ENCODE data around the gene MRM2.

The MRM2 gene

GRCh38 chr7:2245883-2246675 is 4.1 kb upstream of the MRM2 start:
- TF ChIP-seq CTCF (IDR thresholded peaks at IDR 0.05; ENCODE audit: control extremely low read depth, extremely low read depth, low read depth, missing control alignments): no peak
- no peak for DNase-seq (ENCODE audit: extremely low spot score)
- ChIA-PET POLR2A (no interaction called here), CTCF (interaction anchor here (0.6 to 2.9 kb wide), 4 partner anchors 9 to 193 kb away, joined by 3 to 8 read pairs (median 3); no protein-coding TSS in a partner anchor)

- TF ChIP-seq CTCF (IDR thresholded peaks at IDR 0.05; ENCODE audit: control extremely low read depth, extremely low read depth, low read depth, missing control alignments): no peak
- CTCF ChIA-PET: interaction anchor here (2.9 kb wide), 1 partner anchor 103 kb away, joined by 8 read pairs; no protein-coding TSS in a partner anchor
These were observed 2.5 kb upstream of the MRM2 start for GRCh38 chr7:2244404-2244995.

GRCh38 chr7:2243458-2243857 is 1.5 kb upstream of the MRM2 start:
- POLR2A ChIA-PET: interaction anchor here (0.7 kb wide), 1 partner anchor 97 kb away, joined by 7 read pairs; no protein-coding TSS in a partner anchor
- CTCF ChIA-PET: no interaction called here
- TF ChIP-seq CTCF (IDR thresholded peaks at IDR 0.05; ENCODE audit: control extremely low read depth, extremely low read depth, low read depth, missing control alignments): no peak
- DNase-seq (ENCODE audit: extremely low spot score): no peak

More at GRCh38 chr7:2244404-2244995, 2.5 kb upstream of the MRM2 start:
- DNase-seq (ENCODE audit: extremely low spot score): no peak
- POLR2A ChIA-PET: no interaction called here

GRCh38 chr7:2242541-2243429 is 780 bp upstream of the MRM2 start:
- ChIA-PET POLR2A (interaction anchor here (0.6 to 1.2 kb wide), 4 partner anchors 10 to 164 kb away, joined by 3 to 7 read pairs (median 3); partner anchors contain the start of gene MAD1L1), CTCF (interaction anchor here (1.0 to 1.9 kb wide), 3 partner anchors 10 to 77 kb away, joined by 3 to 6 read pairs (median 6); partner anchors contain the start of gene MAD1L1)
- DNase-seq (ENCODE audit: extremely low spot score): no peak
- TF ChIP-seq CTCF (IDR thresholded peaks at IDR 0.05; ENCODE audit: control extremely low read depth, extremely low read depth, low read depth, missing control alignments): no peak

DNA sequence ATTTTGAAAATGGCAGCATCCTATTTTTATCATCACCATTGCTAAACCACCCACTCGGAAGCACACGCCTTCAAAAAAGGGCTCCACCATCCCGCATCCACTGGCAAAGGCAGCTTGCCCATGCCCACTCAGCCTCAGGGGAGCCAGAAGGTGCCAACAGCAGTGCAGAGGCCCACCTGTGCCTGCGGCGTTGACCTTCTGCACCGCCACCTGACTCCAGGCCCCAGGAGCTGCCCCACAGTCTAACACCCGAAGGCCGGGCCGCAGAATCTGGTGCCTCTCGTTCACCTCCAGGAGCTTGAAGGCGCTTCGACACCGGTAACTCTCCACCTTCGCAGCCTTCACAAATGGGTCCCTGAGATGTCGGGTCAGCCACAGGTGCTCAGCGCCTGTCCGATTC is 2.8 kb downstream of the MRM2 start:
- DNase-seq (ENCODE audit: extremely low spot score): no peak
- TF ChIP-seq CTCF (IDR thresholded peaks at IDR 0.05; ENCODE audit: control extremely low read depth, extremely low read depth, low read depth, missing control alignments): no peak
- CTCF ChIA-PET: interaction anchor here (2.3 kb wide), 1 partner anchor 109 kb away, joined by 7 read pairs; no protein-coding TSS in a partner anchor
- POLR2A ChIA-PET: no interaction called here

Data from GM10248 (cell line).